CD4-positive, alpha-beta T cell treated with Interleukin-6 at 100 ng/mL for 8 hours (primary cell): Measurements from ENCODE around the gene PCSK7.
"Not testable (repeated sequence)": the region's sequence is repeated elsewhere in the genome, so short reads cannot be mapped to it uniquely, and the experiment has no call there.

Experiments used
- DNase-seq: peaks from one replicate; pipeline ENCODE4 v3.0.0-alpha.2; 2020; ENCODE audit warnings: mixed read lengths, low spot score

Gene PCSK7

GRCh38 chr11:117214404-117215110, 17.3 kb downstream of the PCSK7 start:
- DNase-seq, result no peak

- DNase-seq, result no peak
These were observed 19.0 kb downstream of the PCSK7 start for GRCh38 chr11:117212697-117213355.

GRCh38 chr11:117210620-117211019, 21.3 kb downstream of the PCSK7 start:
- no peak for DNase-seq

- not testable (repeated sequence) for DNase-seq
These were observed 22.3 kb downstream of the PCSK7 start for GRCh38 chr11:117209351-117210125.

- DNase-seq, result not testable (repeated sequence)
These were observed 23.2 kb downstream of the PCSK7 start for GRCh38 chr11:117208710-117209109.

- not testable (repeated sequence) for DNase-seq
These were observed 24.4 kb downstream of the PCSK7 start for GRCh38 chr11:117207481-117207880.

- DNase-seq, result not testable (repeated sequence)
These were observed 25.0 kb downstream of the PCSK7 start for GRCh38 chr11:117206859-117207258.

- not testable (repeated sequence) for DNase-seq
These were observed 25.8 kb downstream of the PCSK7 start for GRCh38 chr11:117206111-117206510.

GRCh38 chr11:117205211-117205818, 26.6 kb downstream of the PCSK7 start:
- no peak for DNase-seq

- no peak for DNase-seq
These were observed 27.4 kb downstream of the PCSK7 start for GRCh38 chr11:117204283-117205080.

GRCh38 chr11:117203069-117203407, 28.8 kb downstream of the PCSK7 start:
- DNase-seq, result no peak

GRCh38 chr11:117202386-117203068, 29.3 kb downstream of the PCSK7 start:
- no peak for DNase-seq

GRCh38 chr11:117201658-117202305, 30.1 kb downstream of the PCSK7 start:
- no peak for DNase-seq

- no peak for DNase-seq
These were observed 30.8 kb downstream of the PCSK7 start for GRCh38 chr11:117200813-117201657.

- DNase-seq, result no peak
These were observed 31.7 kb downstream of the PCSK7 start for GRCh38 chr11:117199916-117200812.

- no peak for DNase-seq
These were observed 32.6 kb downstream of the PCSK7 start, which contains the start of gene TAGLN for GRCh38 chr11:117199053-117199915. Gene TAGLN (plus strand): TSS chr11:117199370. CDS start chr11:117203014, 3,644 bp downstream.

GRCh38 chr11:117198613-117199012, 33.3 kb downstream of the PCSK7 start:
- no peak for DNase-seq
